WTC11 (cell line): ENCODE results near the gene DNAJC12.

Experiments used
- E2F4 ChIP-seq: sonication (generic); formaldehyde crosslinking; IDR thresholded peaks from 2 replicates; pipeline ENCODE4 v1.8.1; 2022; ENCODE audit warnings: low read depth, mild to moderate bottlenecking, moderate library complexity, missing genetic modification reagents, borderline replicate concordance
- TF ChIP-seq, protein P1 (sequence below): fragments of 200-600 bp; IDR thresholded peaks from 2 replicates; pipeline ENCODE4 v1.8.0; 2022; ENCODE audit warnings: antibody characterized with exemption
- TF ChIP-seq, protein P2 (sequence below): sonication (generic); formaldehyde crosslinking; IDR thresholded peaks from 2 replicates; pipeline ENCODE4 v1.8.0; 2022; ENCODE audit warnings: mild to moderate bottlenecking, missing genetic modification reagents

- TF ChIP-seq, protein P1, sequence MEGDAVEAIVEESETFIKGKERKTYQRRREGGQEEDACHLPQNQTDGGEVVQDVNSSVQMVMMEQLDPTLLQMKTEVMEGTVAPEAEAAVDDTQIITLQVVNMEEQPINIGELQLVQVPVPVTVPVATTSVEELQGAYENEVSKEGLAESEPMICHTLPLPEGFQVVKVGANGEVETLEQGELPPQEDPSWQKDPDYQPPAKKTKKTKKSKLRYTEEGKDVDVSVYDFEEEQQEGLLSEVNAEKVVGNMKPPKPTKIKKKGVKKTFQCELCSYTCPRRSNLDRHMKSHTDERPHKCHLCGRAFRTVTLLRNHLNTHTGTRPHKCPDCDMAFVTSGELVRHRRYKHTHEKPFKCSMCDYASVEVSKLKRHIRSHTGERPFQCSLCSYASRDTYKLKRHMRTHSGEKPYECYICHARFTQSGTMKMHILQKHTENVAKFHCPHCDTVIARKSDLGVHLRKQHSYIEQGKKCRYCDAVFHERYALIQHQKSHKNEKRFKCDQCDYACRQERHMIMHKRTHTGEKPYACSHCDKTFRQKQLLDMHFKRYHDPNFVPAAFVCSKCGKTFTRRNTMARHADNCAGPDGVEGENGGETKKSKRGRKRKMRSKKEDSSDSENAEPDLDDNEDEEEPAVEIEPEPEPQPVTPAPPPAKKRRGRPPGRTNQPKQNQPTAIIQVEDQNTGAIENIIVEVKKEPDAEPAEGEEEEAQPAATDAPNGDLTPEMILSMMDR: no peak
- TF ChIP-seq, protein P2, sequence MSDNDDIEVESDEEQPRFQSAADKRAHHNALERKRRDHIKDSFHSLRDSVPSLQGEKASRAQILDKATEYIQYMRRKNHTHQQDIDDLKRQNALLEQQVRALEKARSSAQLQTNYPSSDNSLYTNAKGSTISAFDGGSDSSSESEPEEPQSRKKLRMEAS (CRISPR knock-in tag): no peak
- no peak for TF ChIP-seq E2F4
Measured at GRCh38 chr10:67807855-67808456, 30.0 kb downstream of the DNAJC12 start.
